Measurements from ENCODE around the gene HOXC10.

HOXC10 gene

DNA sequence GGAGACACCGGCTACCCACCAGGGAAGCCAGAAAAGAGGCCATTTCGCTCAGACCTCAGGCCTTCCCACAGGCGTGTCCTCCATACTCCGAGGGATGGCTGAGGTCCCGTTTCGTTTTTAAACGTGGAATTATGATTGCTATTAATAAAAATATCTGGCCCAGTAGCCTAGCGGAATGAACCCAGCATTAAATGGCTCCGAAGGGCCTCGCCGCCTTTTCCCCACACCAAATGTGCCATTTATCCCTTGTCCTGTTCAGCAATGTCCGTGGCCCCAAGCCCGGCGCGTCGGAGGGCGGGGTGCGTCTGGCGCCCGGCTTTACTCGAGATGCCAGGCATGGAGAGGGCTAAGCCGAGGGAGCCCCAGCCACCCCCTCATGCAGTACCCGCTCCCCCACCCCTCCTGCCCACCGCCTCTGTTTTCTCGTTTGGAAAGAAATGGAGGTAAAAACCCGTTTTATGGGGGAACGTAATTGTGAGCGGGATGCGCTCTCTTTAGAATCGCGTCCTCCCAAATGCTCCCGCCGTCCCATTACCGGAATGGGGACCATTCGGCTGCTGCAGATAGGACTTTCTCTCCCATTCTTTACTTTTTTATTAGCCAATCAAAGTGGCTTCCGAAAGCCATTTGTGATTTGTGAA, 29.6 kb downstream of the HOXC10 start:
- in situ Hi-C loops (cut with MboI; ENCODE audit: low sequenced_read_pairs): loop anchor here (25.0 kb wide), 1 partner anchor 198 kb away; no protein-coding TSS in a partner anchor

DNA sequence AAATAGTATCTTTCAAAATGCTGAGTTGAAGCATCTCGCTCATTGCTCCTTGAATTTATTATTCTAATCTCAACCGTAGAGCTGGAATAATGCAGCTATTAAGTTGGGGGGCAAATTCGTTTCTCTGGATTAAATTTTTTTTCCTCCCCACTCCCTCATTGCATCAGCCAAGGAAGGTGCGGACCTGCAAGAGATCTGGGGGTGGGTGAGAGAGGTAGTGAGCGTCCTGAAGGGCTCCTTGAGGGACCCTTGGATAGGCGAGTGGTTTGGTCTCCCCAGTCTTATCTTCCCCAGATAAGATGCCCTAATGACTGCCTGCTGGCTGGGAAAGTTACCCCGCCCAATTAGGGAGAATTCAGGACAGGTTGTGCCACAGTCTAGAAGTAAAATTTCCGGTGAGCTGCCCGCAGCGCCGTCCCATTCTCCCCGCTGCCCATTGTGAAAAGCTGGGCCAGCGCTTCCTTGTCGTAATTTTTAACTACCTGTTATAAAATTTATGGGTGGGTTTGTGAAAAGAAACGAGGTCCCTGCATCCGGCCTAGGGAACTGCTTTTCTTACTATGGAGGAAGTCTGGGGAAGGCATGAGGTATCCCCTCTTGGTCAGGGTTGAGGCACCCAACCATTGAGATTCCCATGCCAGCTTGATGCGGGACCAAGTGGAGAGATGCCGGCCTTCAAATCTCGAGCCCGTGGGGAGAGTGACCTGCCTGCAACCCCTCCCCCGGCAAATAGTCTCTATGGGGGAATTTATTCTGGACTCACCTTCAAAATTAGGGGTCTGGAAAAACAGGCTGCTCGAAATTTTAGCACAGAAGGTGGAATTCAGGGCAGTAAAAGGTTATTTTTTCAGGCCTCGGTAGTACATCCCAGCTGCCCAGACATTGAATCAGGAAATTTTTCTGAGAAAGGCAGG, 30.3 kb downstream of the HOXC10 start:
- in situ Hi-C loops (cut with MboI; ENCODE audit: low sequenced_read_pairs): loop anchor here (25.0 kb wide), 1 partner anchor 197 kb away; no protein-coding TSS in a partner anchor

DNA sequence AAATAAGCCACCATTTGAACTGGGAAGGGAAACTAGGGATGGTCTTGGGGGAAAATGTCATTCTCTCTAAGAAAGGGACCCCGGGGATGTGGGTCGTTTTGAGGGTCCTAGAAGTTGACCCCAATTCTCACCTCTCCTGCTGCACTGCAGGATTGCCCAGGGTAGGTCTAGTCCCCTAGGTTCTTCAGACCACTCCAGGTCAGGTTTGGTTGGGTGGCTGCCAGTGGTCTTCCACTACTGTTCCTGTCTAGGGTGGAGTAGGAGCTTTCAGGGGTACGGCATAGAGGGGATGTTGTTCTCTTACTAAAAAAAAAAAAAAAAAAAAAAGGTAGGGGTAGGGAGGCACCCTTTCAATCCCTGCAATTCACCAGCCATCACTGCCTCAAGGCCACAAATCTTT, 31.1 kb downstream of the HOXC10 start:
- in situ Hi-C loops (cut with MboI; ENCODE audit: low sequenced_read_pairs): loop anchor here (25.0 kb wide), 1 partner anchor 196 kb away; no protein-coding TSS in a partner anchor

DNA sequence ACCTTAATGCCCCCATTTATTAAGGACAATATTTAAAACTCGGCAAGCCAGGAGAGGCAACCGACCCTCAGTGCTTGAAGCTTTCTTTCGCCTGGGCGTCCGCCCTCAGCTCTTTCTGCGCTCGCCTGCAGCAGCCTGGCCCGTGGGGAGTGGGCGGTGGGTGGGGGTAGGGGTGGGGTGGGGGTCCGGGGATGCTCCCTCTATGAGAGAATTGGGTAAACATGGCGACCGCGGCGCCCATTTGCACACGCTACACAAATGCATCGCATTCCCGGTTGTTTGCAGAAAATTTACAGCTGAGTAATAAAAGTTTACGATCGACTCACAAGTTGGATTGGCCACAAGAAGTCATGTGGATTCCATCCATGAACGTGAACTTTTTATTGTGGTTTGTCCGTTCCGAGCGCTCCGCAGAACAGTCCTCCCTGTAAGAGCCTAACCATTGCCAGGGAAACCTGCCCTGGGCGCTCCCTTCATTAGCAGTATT, 31.6 kb downstream of the HOXC10 start:
- in situ Hi-C loops (cut with MboI; ENCODE audit: low sequenced_read_pairs): loop anchor here (25.0 kb wide), 1 partner anchor 196 kb away; no protein-coding TSS in a partner anchor

DNA sequence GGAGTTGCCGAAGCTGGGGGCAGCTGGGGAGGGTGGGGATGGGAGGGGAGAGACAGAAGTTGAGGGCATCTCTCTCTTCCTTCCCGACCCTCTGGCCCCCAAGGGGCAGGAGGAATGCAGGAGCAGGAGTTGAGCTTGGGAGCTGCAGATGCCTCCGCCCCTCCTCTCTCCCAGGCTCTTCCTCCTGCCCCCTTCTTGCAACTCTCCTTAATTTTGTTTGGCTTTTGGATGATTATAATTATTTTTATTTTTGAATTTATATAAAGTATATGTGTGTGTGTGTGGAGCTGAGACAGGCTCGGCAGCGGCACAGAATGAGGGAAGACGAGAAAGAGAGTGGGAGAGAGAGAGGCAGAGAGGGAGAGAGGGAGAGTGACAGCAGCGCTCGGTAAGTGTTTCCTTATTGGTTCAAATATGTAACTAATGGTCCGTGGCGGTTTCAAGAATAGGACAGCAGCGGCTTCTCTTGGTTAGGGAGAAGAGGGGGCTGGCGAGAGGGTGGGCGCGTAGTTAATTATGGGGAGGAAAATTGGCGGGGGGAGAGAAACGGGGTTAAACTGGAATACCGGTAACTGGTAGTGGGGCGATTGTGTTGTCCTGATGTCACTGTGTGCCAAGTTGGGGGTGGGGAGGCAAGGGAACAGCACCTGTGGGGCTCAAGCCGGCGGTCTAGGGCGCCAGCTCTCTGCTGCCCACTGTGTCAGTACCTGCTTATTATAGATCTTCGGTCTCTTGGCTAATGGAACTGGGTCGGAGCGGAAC, 32.3 kb downstream of the HOXC10 start:
- in situ Hi-C loops (cut with MboI; ENCODE audit: low sequenced_read_pairs): loop anchor here (25.0 kb wide), 1 partner anchor 195 kb away; no protein-coding TSS in a partner anchor

DNA sequence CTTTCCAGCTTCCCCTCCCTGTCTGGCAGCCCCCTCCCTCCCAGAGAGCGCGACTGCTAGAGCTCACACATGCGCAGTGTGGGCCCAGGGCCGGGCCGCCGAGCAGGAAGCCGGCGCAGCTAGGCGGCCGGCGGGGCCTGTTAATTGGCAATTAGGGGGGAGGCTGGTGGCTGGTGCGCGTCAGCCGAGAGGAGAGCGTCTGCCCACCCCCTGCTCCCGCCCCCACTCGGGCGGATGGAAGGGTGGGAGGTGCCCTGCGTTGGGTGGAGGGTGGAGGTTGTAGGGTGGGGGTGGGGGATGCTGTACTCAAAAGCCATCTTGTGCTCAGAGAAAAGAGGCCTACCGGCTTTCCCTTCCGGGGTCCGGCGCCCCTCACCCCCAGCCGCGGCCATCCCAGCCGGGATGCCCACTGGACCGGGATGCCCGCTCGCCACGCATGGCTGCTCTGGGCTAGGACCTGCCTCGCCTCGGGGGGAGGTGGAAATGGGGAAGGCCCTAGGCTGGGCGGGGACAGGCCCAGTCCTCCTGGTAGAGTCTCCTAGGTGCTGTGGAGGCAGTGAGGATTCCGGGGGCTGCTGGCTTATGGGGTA, 33.0 kb downstream of the HOXC10 start:
- in situ Hi-C loops (cut with MboI; ENCODE audit: low sequenced_read_pairs): loop anchor here (25.0 kb wide), 1 partner anchor 194 kb away; no protein-coding TSS in a partner anchor

DNA sequence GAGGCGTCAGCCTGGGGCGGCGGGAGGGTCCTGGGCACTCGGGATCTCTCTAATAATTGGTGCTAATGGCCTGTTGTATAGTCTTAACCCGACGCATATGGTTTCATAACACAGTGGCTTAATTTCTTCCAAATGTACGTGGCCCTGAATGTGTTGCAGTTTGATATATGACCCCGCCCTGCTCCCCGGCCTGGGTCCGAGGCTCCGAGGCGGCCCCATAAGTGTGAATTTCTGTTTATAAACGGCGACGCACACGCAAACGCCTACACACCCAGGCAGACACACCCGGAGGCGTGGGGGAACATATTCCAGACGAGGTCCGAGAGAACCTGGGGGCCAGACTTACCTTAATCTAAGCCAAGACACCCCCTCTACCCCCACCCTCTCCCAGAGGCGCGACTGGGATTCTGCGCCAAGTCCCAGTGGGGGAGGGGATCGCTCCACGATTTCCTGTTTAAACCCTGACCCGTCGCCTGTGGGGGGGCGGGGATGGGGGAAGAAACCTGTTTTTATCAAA, 33.6 kb downstream of the HOXC10 start:
- in situ Hi-C loops (cut with MboI; ENCODE audit: low sequenced_read_pairs): loop anchor here (25.0 kb wide), 1 partner anchor 194 kb away; no protein-coding TSS in a partner anchor

DNA sequence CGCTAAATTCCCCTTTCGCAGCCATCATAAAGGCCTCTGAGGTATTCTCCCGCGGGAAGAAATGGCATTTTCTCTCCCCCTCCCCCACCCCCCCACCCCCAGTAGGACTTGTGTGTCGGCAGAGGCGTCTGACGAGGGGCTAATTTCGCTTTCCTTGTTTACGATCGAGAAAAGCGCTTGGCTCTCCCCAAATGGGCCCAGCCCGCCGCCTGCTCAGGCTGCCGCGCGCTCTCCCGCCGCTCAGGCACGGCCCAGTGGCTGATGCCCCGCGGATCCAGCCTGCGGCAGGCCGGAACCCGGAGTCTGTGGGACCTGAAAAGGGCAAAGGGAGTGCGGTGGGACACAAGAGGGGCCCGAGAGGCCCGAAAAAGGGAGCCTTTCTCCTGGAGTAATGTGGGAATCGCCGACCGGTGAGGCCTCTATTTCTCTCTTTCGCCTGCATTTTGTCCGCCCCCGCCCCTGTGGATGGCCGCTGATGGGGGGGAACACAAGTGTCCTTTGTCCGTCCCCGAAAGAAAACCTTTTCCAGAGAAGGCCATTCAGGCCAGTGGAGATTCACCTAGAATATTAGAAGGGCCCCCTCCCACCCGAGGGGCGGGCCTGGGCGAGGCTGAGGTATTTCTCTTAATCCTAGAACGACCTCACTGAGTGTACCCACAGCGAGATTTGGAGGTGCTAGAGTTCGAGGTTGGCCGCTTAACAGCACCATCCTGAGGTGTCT, 34.3 kb downstream of the HOXC10 start:
- in situ Hi-C loops (cut with MboI; ENCODE audit: low sequenced_read_pairs): loop anchor here (25.0 kb wide), 1 partner anchor 193 kb away; no protein-coding TSS in a partner anchor

DNA sequence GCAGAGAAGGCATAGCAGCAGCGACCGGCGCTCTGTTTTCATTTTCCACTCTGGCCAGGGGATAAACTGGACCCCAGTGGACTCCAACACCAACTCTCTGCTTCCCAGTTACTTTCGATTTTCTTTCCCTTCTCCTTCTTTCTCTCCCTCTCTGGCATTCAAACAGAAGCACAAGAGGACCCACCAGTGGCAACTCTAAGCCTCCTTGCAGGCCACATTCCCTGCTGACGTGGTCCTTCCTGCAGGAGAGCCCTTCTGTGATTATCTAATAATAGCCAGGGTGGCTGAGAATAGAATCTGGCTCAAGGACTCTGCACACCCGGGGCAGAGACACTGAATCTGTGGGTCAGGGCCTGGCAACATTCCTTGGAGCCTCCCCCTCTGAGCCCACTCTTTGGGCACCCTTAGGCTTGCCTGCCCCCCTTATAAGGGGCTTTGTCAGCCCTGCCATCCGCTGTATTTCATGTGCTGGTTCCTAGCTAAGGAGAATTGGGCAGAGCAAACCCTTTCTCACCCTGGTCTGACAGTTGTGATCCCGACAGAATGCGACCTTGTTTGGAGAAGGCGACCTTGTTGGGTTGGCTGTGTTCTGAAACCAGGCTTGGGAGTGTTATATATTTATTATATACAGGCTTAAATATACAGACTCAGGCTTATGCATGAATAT, 35.1 kb downstream of the HOXC10 start:
- in situ Hi-C loops (cut with MboI; ENCODE audit: low sequenced_read_pairs): loop anchor here (25.0 kb wide), 1 partner anchor 192 kb away; no protein-coding TSS in a partner anchor

DNA sequence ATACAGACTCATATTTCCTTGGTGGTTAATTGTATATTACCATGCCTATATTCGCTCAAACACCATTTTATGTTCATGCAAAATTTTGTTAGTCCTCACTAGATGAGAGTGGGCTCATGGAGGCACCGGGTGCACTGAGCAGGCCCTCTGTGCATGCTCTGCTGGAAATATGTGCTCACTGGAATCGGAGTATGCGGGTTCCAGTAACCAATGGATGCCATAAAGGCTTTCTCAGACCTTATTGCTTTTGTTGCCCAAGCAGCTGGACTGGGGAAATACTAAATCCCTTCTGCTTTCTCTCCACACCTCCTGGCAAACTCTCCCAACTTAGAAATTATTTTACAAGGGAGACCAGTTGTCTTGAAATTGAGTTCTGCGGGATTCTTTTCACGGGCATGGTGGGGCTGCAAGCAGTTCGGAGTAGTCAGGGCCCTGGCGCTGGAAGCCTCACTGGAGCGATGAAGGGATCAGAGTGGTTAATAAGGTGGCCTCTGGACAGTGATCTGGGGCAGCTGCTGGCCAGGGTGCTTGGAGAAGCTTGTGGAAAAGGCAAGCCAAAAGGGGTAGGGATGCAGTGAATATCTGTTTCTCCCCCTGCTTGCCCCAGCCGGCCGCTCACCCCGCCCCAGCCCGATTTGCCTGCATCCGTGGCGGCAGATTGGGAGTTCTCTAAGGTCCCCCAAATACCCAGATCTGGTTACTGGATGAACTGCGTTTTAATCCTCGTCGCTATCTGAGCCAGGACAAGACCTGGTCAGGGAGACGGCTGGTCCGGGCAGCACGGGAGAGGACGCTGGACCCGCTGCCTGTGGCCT, 35.9 kb downstream of the HOXC10 start:
- in situ Hi-C loops (cut with MboI; ENCODE audit: low sequenced_read_pairs): loop anchor here (25.0 kb wide), 1 partner anchor 192 kb away; no protein-coding TSS in a partner anchor

DNA sequence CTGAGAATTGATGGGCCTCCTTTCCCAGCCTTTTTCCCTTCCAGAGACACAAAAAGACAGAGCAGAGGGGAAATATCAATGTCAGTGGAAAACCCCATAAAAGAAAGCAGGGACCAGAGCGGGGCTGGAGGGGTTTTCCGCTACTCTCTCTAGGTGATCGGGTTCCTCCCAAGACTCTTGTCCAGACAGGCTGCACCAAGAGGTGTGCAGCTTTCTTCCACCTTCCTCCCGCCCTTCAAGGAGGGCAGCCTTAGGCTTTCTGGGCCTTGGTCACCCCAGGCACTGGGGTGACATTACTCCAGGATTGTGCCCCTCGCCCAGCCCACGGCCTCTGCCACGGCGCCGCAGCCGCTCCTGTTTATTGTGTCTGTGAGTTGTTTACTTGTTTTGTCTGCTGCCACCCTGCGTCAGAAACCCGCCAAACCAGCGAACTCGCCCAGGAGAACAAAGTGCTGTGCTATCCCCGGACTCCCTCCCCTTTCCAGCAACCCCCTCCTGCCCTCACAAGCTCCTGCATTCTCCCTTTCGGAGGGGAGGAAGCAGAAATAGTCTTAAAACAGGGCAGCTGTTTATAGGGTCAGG, 36.6 kb downstream of the HOXC10 start:
- in situ Hi-C loops (cut with MboI; ENCODE audit: low sequenced_read_pairs): loop anchor here (25.0 kb wide), 1 partner anchor 191 kb away; no protein-coding TSS in a partner anchor

DNA sequence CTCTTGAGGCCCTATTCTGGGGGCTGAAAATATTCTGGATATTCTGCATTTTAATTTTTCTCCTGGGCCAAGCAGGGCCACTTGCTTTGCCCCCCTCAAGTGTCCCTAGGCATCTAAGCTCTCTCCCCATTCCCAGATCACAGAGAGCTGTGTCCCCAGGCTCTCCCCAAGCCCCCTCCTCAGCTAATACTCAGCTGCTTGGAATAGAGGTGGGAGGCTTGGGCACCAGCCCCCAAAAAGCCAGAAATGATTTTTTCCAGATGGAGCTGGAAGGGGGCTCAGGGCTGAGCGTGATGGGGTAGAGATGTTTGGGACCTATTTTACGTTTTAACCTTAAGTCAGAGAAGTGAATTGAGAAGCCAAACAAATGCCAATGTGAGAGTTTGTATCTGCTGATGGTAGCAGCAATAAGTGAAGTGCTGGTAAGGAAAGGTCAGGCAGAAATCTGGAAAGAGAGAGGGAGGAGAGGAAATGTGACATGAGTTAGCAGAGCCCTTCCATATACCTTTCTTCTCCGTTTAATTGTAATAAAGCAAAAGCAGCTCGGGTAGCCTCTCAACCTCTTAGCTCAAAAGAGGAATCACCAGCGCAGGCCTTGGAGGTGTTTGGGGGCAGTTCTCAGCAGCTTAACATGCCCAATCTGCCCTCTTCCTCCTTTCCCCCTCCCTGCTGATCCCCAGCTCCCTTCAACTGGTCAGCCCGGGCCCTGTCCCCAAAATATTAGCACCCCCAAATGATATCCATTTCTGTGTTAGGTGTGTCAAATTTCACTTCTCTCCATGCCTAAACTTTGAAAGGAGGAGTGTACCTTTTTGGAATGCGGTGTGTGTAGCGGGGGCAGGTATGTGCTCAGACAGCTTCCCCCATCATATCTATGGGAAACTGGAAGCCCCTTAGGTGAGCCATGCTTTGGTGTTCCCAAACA, 38.3 kb downstream of the HOXC10 start:
- in situ Hi-C loops (cut with MboI; ENCODE audit: low sequenced_read_pairs): loop anchor here (25.0 kb wide), 1 partner anchor 189 kb away; no protein-coding TSS in a partner anchor

DNA sequence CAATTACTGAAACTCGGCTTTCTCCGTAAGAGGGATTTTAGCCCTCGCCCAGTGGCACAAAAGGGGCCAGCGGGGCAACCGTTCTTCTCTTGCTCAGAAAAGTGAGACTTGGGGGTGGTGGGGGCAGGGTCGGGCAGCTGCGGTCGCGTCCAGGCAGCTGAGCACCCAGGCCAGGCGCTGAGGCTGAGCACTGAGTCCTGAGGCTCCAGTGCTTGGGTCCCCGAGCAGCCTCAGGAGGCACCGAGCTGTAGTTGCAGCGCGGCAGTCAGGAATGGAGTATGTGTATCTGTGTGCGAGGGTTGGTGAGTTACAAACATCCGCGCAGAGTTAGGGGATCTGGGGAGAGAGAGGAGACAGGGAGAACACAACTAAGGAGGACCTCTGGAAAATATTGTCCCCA, 39.2 kb downstream of the HOXC10 start:
- in situ Hi-C loops (cut with MboI; ENCODE audit: low sequenced_read_pairs): loop anchor here (25.0 kb wide), 1 partner anchor 188 kb away; no protein-coding TSS in a partner anchor

DNA sequence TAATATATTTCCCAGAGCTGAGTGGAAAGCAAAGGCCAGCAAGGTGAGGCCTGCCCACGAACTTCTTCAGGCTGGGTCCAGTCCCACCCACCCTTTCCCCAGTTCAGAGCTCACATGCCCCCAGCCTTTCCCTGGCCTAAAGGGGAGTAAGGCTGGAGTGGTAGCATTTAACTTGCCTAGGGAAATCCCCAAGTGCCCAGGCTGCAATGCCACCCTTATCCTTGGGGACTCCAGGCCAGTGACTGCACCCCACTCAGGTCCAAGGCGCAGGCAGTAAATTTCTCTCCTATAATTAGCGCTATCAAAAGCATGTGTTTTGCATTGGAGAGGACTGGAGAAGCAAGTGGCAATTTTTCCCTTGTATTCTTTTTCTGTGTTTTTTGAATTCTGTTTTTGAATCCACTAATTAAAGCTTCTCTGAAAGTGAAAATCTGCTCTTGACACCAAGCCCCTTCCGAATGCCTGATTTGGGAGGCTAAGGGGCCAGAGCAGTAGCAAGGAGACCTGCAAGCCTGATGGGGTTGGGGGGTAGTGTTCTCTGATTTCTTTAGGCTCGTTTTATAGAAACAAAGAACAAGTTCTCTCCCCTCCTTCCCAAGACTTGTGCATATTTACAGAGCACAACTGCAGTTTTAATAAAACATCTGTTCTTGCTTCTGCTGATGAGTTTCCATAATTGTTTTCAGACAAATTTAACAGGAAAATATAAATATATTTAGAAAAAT, 39.8 kb downstream of the HOXC10 start:
- in situ Hi-C loops (cut with MboI; ENCODE audit: low sequenced_read_pairs): loop anchor here (25.0 kb wide), 1 partner anchor 188 kb away; no protein-coding TSS in a partner anchor
